ENCODE data around the gene CYYR1. TPM values are rescaled to one million over a fixed set of nuclear protein-coding genes. Genes with fewer than 3 reads are reported as not detected.

Gene CYYR1
- total RNA-seq, 4 donors from 2014 or later, result 8.9 to 28.4 (median 13.3) TPM

DNA sequence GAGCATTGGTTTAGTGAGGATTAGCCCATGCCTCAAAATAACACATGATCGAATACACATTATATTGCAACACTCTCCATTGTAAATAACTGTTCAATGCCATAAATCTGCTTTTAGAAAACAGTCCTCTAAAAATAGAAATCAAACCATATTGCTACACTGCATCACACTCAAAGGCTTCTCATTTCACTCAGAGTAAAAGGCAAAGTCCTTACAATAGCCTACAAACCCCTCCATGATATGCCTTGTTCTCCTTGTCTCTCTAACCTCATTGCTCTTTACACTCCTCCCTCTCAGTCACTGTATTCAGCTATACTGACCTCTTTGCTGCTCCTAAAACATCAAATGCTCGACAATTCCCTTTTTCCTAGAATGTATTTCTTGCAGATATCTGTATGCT, 64.2 kb downstream of the CYYR1 start:
- Histone ChIP-seq H3K36me3 (no peaks in the 10 kb centered on the region), H3K27me3 (no peaks in the 10 kb centered on the region), H3K27ac (no peak overlapping the region), H3K4me3 (no peak overlapping the region), H3K9me3 (no peaks in the 10 kb centered on the region), H3K4me1 (no peaks in the 10 kb centered on the region)
- TF ChIP-seq POLR2A (IDR thresholded peaks at IDR 0.05) (no peak), EP300 (IDR thresholded peaks at IDR 0.05) (no peak), POLR2AphosphoS5 (IDR thresholded peaks at IDR 0.05) (no peak)
- TF ChIP-seq, protein P1, sequence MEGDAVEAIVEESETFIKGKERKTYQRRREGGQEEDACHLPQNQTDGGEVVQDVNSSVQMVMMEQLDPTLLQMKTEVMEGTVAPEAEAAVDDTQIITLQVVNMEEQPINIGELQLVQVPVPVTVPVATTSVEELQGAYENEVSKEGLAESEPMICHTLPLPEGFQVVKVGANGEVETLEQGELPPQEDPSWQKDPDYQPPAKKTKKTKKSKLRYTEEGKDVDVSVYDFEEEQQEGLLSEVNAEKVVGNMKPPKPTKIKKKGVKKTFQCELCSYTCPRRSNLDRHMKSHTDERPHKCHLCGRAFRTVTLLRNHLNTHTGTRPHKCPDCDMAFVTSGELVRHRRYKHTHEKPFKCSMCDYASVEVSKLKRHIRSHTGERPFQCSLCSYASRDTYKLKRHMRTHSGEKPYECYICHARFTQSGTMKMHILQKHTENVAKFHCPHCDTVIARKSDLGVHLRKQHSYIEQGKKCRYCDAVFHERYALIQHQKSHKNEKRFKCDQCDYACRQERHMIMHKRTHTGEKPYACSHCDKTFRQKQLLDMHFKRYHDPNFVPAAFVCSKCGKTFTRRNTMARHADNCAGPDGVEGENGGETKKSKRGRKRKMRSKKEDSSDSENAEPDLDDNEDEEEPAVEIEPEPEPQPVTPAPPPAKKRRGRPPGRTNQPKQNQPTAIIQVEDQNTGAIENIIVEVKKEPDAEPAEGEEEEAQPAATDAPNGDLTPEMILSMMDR (IDR thresholded peaks at IDR 0.05), result no peak
- 75 to 96% methylated on average over 2 of the region's 2 CpGs for WGBS, 2 donors (ENCODE audit: low coverage in 1 of 2)
- ATAC-seq, result no peak

DNA sequence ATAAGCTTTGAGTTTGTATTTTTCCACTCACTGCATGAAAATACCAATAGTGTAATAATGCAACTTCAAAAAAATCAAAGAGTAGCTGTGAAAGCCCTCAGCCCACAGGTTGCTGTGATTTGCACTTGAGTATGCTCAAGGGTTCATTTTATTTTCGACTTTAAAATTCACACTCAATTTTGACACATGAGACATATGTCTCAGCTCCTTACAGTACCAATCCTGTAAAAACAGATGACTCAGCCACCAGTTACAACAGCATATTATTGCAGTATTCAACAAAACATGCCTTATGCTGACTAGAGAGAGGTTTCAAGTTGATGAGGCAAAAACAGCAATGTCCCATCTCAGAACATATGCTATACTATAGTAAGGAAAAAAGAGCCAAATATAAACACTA, 66.1 kb downstream of the CYYR1 start:
- no peak for ATAC-seq
- Histone ChIP-seq H3K4me3 (no peak overlapping the region), H3K9me3 (no peaks in the 10 kb centered on the region), H3K36me3 (no peaks in the 10 kb centered on the region), H3K27me3 (no peaks in the 10 kb centered on the region), H3K4me1 (no peaks in the 10 kb centered on the region), H3K27ac (no peak overlapping the region)
- 70 to 78% methylated on average over 1 of the region's 1 CpG for WGBS, 2 donors (ENCODE audit: low coverage in 1 of 2)
- no peak for TF ChIP-seq POLR2AphosphoS5 (IDR thresholded peaks at IDR 0.05)
- TF ChIP-seq EP300 (IDR thresholded peaks at IDR 0.05), result no peak
- TF ChIP-seq, protein P1 (IDR thresholded peaks at IDR 0.05), result no peak
- TF ChIP-seq POLR2A (IDR thresholded peaks at IDR 0.05), result no peak

DNA sequence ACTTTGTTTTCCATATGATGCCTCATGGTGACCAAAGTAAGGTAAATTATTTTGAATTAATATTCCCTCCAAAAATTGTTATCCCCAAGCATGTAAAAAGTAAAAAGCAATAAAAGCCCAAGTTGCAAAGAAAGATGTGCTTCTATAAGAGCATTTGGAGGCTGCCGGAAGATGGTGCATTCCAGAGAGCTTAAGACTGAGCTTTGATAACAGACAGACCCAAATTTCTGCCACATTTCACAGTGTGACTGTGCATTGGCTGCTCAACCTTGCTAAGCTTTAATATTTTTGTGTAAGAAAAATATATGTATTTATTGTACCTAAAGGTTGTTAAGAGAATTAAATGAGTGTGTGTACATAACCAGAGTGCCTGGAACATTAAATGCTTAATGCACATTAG, 67.9 kb downstream of the CYYR1 start:
- no peaks in the 10 kb centered on the region for H3K27me3 ChIP-seq
- H3K4me3 ChIP-seq, result no peak overlapping the region
- H3K9me3 ChIP-seq, result peaks cover 0 to under 1% (median 0%) of the 10 kb centered on the region in 3 donors
- H3K4me1 ChIP-seq, result no peaks in the 10 kb centered on the region
- 58 to 63% methylated on average over 1 of the region's 1 CpG for WGBS, 2 donors (ENCODE audit: low coverage in 1 of 2)
- TF ChIP-seq, protein P1 (IDR thresholded peaks at IDR 0.05), result no peak
- TF ChIP-seq EP300 (IDR thresholded peaks at IDR 0.05), result no peak
- TF ChIP-seq POLR2AphosphoS5 (IDR thresholded peaks at IDR 0.05), result no peak
- TF ChIP-seq POLR2A (IDR thresholded peaks at IDR 0.05), result no peak
- H3K36me3 ChIP-seq, result no peaks in the 10 kb centered on the region
- no peak overlapping the region for H3K27ac ChIP-seq
- no peak for ATAC-seq

DNA sequence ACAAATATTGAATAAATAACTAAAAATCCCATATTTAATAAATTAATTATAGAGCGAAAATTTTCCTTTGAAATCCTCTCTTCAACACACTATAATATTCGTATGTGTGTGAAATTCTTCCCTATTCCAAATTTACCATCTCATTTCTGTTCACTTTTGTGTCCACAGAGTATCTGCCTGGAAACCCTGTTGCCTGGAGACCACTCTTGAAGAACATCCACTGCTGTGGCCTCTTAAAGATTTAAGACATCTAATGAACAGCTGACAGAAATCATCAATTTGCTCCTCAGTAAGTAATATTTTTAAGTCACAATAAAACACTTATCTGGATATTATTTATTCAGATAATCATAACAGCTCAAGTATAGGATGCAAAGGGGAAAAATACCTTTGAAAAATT, 69.7 kb downstream of the CYYR1 start:
- TF ChIP-seq POLR2AphosphoS5 (IDR thresholded peaks at IDR 0.05) (no peak), POLR2A (IDR thresholded peaks at IDR 0.05) (no peak), EP300 (IDR thresholded peaks at IDR 0.05) (no peak)
- TF ChIP-seq, protein P1 (IDR thresholded peaks at IDR 0.05), result no peak
- H3K27me3 ChIP-seq, result no peaks in the 10 kb centered on the region
- H3K4me1 ChIP-seq, result no peaks in the 10 kb centered on the region
- H3K27ac ChIP-seq, result no peak overlapping the region
- no peaks in the 10 kb centered on the region for H3K36me3 ChIP-seq
- ATAC-seq, result no peak
- H3K9me3 ChIP-seq, result peaks cover 0 to 10% (median 0%) of the 10 kb centered on the region in 3 donors
- 27 to 44% methylated on average over 2 of the region's 2 CpGs for WGBS, 2 donors (ENCODE audit: low coverage in 1 of 2)
- no peak overlapping the region for H3K4me3 ChIP-seq

DNA sequence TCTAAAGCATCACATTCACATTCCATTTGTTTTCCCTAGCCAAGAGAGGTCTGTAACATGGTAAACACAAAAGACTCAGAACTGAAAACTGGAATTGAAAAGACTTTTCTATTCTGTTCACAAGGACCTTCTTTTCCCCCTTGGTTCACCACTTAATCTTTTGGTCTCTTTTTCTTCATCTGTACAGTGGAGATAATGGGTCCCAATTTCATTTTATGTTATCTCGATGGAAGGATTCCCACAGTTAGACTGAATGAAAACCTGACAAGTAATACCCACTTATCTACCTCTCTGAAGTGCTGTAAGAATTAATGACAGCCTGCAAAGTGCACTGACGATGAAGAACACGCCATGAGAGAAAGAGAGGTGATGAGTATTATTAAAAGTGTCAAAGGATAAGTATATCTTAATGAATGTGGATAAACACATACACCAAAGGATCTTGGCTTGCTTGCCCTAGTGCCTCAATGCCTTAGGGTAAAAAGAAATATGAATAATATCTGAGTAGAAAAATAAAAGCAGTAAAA, 71.5 kb downstream of the CYYR1 start:
- Histone ChIP-seq H3K4me1 (no peaks in the 10 kb centered on the region), H3K27me3 (no peaks in the 10 kb centered on the region), H3K4me3 (no peak overlapping the region), H3K36me3 (no peaks in the 10 kb centered on the region), H3K9me3 (peaks cover 0 to 10% (median 0%) of the 10 kb centered on the region in 3 donors), H3K27ac (no peak overlapping the region)
- TF ChIP-seq, protein P1 (IDR thresholded peaks at IDR 0.05), result no peak
- TF ChIP-seq POLR2A (IDR thresholded peaks at IDR 0.05) (no peak), EP300 (IDR thresholded peaks at IDR 0.05) (no peak), POLR2AphosphoS5 (IDR thresholded peaks at IDR 0.05) (no peak)
- no peak for ATAC-seq
- 72% methylated on average over 3 of the region's 3 CpGs; no CpG with 5 or more reads in 1 of the 2 donors for WGBS, 2 donors (ENCODE audit: low coverage in 1 of 2)

All from gastroesophageal sphincter (tissue), 4 donors.